ENCODE results near the gene TEAD3.

The TEAD3 gene

DNA sequence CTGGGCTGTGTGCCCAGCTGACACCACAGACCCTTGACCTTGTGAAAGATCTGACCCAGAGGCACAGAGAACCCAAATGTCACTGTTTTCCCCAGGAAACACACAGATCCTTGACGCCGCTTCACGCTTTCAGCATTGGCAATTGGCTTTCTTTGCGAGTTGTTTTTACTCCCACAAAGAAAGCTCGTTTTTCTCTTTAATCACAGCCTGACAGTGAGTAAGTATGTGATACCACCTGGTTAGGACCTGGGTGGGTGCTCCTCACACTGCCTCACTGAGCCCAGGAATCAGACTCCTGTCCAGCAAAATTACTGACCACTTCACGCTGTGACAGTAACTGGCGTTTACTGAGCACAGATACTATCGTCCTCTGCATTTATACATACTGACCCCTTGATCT lies 15.7 kb downstream of the TEAD3 start:
- Mint-ChIP-seq H3K27me3 (no peaks in the 10 kb centered on the region), H3K27ac (no peak overlapping the region), H3K36me3 (no peaks in the 10 kb centered on the region), H3K4me1 (no peaks in the 10 kb centered on the region), H3K9me3 (no peaks in the 10 kb centered on the region), H3K4me3 (no peak overlapping the region)
- DNase-seq (no peak), ATAC-seq (replicated peaks) (no peak)

DNA sequence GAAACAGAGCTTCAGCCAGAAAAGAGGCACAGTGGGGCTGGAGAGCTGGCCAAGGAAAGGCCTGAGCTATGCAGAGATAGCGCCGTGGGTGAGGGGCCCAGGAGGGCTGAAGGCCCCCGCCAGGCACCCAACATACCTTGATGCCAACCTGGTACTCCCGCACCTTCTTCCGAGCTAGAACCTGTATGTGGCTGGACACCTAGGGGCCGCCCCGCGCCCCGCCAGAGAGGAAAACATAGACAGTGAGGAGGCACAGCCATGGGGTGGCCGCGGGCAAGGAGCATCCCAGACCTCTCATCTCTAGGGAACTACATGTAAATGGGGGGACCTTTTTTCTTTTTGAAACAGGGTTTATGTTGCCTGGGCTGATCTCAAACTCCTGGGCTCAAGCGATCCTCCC lies 16.7 kb downstream of the TEAD3 start:
- Mint-ChIP-seq H3K9me3 (no peaks in the 10 kb centered on the region), H3K36me3 (no peaks in the 10 kb centered on the region), H3K4me3 (no peak overlapping the region), H3K4me1 (peaks cover 5 to 8% of the 10 kb centered on the region in 2 donors), H3K27me3 (no peaks in the 10 kb centered on the region), H3K27ac (no peak overlapping the region)
- ATAC-seq (replicated peaks) = no peak
- DNase-seq = no peak

DNA sequence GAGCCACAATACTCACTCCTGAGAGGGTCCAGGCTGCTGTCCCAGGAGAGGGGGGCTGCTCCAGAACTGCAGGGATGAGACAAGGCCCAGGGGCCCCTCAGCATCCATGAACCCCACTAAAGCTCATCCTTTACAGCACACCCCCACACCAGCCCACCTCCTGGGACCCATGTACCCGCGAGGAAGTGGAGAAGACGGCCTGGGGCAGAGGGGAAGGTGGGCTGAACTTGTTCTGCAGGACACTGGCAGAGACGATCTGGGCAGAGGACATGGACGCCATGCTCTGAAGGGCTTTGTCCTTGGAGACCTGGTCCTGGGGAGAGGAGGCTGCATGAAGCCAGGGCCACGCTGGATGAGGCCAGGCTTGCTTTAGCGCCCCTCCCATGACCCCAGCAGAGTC lies 18.6 kb downstream of the TEAD3 start:
- H3K36me3 Mint-ChIP-seq = peaks cover under 1 to 5% of the 10 kb centered on the region in 2 donors
- H3K27ac Mint-ChIP-seq = no peak overlapping the region
- H3K27me3 Mint-ChIP-seq = no peaks in the 10 kb centered on the region
- H3K9me3 Mint-ChIP-seq = no peaks in the 10 kb centered on the region
- DNase-seq = no peak
- no peak overlapping the region for H3K4me3 Mint-ChIP-seq
- peaks cover 6 to 16% of the 10 kb centered on the region in 2 donors for H3K4me1 Mint-ChIP-seq
- ATAC-seq (replicated peaks) = no peak

DNA sequence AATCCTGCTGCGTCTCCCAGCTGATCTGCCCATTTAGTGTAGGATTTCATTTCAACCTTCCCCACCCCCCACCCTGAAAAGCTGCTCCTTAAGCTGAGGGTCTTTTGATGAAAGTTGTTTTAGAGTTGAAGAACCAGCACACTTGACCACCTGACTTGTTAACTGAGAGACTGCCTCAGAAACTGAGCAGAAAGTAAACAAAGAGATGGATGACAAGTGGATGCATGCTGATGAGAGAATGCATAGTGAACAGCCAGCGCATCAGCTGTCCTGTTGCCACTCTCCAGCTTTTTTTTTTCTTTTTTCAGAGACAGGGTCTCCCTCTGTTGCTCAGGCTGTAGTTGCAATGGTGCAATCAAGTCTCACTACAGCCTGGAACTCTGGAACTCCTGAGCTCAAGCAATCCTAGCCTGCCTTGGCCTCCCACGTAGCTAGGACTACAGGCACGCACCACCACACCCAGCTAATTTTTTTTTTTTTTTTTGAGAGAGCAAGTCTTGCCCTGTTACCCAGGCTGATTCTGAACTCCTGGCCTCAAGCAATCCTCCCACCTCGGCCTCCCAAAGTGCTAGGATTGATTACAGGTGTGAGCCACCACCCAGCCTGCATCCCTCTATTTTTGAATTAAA lies 19.2 kb downstream of the TEAD3 start:
- Mint-ChIP-seq H3K27me3 (no peaks in the 10 kb centered on the region), H3K9me3 (no peaks in the 10 kb centered on the region), H3K4me3 (no peak overlapping the region), H3K36me3 (peaks cover 5 to 9% of the 10 kb centered on the region in 2 donors), H3K4me1 (peaks cover 9 to 19% of the 10 kb centered on the region in 2 donors), H3K27ac (no peak overlapping the region)
- ATAC-seq (replicated peaks) = no peak
- DNase-seq = no peak

DNA sequence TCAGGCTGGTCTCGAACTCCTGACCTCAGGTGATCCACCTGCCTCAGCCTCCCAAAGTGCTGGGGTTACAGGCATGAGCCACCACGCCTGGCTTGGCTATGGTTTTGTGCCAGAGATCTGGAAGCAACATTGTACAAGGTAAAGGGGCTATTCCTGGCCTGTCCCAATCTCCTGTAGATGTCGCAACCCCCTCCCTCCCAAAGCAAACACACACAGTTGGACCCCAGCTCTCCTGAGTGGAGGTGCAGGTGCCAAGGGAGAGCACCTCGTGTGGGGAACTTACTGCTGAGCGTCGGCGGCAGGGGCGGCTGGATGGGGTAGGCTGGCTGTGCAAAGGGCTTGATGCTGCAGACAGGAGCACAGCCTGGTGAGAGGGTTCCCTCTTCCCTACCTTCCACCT lies 19.9 kb downstream of the TEAD3 start:
- no peak for ATAC-seq (replicated peaks)
- Mint-ChIP-seq H3K9me3 (no peaks in the 10 kb centered on the region), H3K36me3 (peaks cover 10 to 14% of the 10 kb centered on the region in 2 donors), H3K4me3 (no peak overlapping the region), H3K27me3 (no peaks in the 10 kb centered on the region), H3K4me1 (peaks cover 9 to 23% of the 10 kb centered on the region in 2 donors), H3K27ac (no peak overlapping the region)
- DNase-seq = no peak

DNA sequence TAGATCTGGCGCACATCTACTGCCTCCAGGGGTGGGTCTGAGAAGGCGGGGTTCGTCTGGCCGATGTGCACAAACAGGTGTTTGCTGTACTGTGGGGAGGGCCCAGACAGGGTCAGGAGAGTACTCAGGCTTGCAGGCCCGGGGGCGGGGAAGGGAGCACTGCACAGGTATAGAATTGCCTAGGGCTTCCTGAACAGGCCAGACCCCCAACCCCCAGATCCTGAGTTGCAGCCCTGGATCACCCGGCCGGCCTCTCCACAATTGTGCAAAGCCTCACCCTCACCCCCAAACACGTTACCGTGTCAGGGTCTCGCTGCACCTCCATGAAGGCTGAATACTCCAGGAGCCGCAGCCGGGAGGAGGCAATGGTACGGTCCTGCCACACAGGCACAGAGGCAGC lies 20.9 kb downstream of the TEAD3 start:
- no peaks in the 10 kb centered on the region for H3K9me3 Mint-ChIP-seq
- H3K36me3 Mint-ChIP-seq = peaks cover 18 to 21% of the 10 kb centered on the region in 2 donors
- no peak overlapping the region for H3K27ac Mint-ChIP-seq
- H3K27me3 Mint-ChIP-seq = no peaks in the 10 kb centered on the region
- ATAC-seq (replicated peaks) (peak in 1 of 2 donors; percentile 6), DNase-seq (no peak)
- H3K4me1 Mint-ChIP-seq = peaks cover 11 to 33% of the 10 kb centered on the region in 2 donors
- H3K4me3 Mint-ChIP-seq = no peak overlapping the region

DNA sequence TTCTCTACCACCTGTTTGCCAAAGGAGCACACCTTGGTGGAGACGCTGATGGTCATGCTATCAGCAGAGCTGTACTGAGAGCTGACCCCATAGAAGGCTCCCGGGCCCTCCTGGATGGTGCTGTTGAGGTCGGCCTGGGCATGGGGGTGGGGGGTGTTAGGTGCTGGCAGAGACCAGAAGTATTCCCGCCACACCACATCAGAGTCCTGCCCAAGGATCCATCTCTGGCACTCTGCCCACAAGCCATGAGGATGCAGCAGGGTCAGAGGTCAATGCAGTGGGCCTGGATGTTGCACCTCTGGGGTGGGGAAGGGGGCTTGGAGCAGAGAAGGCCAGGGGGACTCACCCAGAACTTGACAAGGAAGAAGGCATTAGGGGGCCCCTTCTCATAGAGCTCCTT lies 21.3 kb downstream of the TEAD3 start:
- no peak for ATAC-seq (replicated peaks)
- H3K27ac Mint-ChIP-seq = peak overlapping the region; percentile 6

DNA sequence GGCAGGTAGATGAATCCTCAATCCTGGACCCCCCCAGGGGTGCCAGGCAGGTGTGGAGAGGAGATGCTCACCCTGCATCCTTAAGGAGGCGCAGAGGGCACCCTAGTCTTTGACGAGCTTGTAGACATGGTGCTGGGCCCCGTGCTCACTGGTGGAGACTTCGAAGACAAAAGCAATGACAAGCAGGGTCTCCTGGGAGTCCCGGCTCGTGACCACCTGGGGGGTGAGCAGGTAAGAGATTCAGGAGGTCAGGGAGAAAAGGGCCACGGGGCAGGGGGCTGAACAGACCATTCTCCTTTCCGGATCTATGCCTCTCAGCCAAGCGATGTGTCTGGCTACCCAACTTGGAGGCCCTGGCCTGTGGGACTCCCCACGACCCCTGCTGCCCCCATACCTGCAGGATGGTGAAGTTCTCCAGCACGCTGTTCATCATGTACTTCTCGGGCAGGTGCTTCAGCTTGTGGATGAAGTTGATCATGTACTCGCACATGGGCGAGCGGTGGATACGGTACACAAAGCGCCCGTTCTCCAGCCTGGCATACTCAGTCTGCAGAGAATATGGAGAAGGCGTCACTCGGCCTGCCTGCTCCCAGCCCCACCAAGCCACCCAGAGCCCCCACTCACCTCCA lies 21.8 kb downstream of the TEAD3 start:
- Mint-ChIP-seq H3K9me3 (no peaks in the 10 kb centered on the region), H3K27me3 (no peaks in the 10 kb centered on the region), H3K4me3 (peak overlapping the region in 1 of 2 donors; percentile 24), H3K4me1 (peaks cover 17 to 43% of the 10 kb centered on the region in 2 donors), H3K27ac (peak overlapping the region; percentile 51), H3K36me3 (peaks cover 26 to 30% of the 10 kb centered on the region in 2 donors)
- ATAC-seq (replicated peaks) (peak in 1 of 2 donors; percentile 3), DNase-seq (no peak)

More for the DNA sequence above, 21.3 kb downstream of the TEAD3 start:
- Mint-ChIP-seq H3K36me3 (peaks cover 21 to 25% of the 10 kb centered on the region in 2 donors), H3K4me3 (no peak overlapping the region), H3K27me3 (no peaks in the 10 kb centered on the region), H3K4me1 (peaks cover 14 to 37% of the 10 kb centered on the region in 2 donors), H3K9me3 (no peaks in the 10 kb centered on the region)
- no peak for DNase-seq

DNA sequence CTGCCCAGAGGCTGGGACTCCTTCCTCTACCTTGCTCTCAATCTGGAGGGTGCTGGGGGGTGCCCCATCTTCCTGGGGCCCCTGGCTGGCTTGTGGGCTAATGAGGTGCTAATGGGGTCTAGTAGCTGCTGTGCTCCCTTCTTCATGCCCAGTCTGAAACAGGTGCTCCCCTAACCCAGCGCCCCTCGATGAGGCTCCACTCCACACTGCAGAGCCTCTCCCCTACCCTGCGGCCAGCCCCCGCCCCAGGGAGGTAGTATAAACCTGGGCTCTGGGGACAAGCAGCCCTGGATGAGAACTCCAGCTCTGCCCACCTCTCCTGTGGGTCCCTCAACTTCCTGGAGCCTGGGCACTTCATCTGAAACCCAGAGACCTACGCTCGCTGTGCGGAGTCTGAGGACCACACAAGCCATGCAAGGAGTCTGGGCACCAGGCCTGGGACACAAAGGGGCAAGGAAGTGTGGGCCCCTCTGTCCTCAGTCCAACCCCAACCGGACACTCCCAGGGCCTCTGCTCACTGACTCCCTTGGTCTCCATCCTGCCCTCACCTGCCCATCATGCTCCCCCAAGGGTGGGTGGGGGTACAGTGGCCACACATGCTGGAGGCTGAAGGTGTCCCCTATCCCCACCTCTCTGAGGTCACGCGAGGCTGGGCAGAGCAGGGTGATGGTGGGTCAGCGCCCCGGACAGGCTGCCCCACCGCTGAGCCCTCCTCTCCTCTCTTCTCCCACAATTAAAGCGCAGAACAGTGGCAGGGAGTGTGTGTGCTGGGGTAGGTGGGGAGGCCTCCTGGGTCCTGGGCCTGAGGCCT lies 22.5 kb downstream of the TEAD3 start:
- Mint-ChIP-seq H3K27me3 (no peaks in the 10 kb centered on the region), H3K4me1 (peaks cover 24 to 50% of the 10 kb centered on the region in 2 donors), H3K9me3 (no peaks in the 10 kb centered on the region), H3K4me3 (no peak overlapping the region), H3K36me3 (peaks cover 33 to 37% of the 10 kb centered on the region in 2 donors), H3K27ac (peak overlapping the region; percentile 71)
- DNase-seq = no peak
- peak; percentile 15 to 23 for ATAC-seq (replicated peaks)

DNA sequence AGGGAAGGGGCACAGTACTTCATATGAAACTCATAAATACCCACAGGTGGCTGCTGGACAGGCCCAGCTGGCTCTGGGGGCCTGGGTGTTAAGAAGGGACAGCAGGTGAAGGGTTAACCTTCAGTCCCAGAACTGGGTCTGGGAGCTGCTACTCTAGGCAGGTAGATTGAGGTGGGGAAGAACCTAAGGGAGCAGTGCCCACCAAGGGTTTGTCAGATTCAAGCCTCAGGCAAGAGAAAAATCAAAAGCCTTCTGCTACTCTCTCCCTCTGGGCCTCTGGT lies 23.1 kb downstream of the TEAD3 start:
- H3K27ac Mint-ChIP-seq = peak overlapping the region; percentile 65
- H3K4me3 Mint-ChIP-seq = no peak overlapping the region
- no peak for ATAC-seq (replicated peaks)

DNA sequence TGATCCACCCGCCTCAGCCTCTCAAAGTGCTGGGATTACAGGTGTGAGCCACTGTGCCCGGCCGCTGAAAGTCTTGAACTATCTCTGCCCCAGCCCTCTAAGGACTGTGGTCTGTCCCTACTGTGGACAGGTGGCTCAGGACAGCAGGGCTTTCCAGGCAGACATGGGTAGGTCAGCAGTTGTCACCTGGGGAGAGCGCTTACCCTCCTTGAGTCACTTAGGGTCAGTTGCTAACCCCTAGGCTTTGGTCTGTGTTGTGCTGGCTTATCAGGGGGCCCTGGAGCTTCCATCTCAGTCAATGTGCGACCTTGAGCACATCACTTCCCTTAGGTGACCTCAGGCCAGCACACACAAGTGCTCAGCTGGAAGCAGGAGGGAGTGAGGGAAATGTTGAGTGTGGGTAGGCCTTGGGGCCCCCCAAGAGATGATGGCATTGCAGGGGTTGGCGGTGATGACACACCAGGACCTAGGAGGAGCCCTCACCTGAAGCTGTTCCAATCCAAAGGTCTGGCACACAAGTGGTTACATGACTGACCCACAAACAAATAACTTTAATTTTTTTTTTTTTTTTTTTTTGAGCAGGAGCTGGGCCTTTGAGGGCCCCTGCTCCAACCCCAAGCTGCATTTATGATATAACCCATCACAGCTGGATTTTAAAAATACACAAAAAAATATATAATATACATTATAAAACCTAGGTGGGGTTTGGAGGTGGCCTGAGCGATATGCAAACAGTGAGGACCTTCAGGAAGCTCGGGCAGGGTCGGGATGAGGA lies 23.6 kb downstream of the TEAD3 start:
- peaks cover 44 to 48% of the 10 kb centered on the region in 2 donors for H3K36me3 Mint-ChIP-seq
- no peak for DNase-seq
- H3K9me3 Mint-ChIP-seq = no peaks in the 10 kb centered on the region
- H3K4me3 Mint-ChIP-seq = peak overlapping the region in 1 of 2 donors; percentile 13
- peak overlapping the region; percentile 88 for H3K27ac Mint-ChIP-seq
- H3K4me1 Mint-ChIP-seq = peaks cover 26 to 56% of the 10 kb centered on the region in 2 donors
- no peak for ATAC-seq (replicated peaks)
- H3K27me3 Mint-ChIP-seq = no peaks in the 10 kb centered on the region

More for the DNA sequence above, 23.1 kb downstream of the TEAD3 start:
- peaks cover 39 to 43% of the 10 kb centered on the region in 2 donors for H3K36me3 Mint-ChIP-seq
- H3K27me3 Mint-ChIP-seq = no peaks in the 10 kb centered on the region
- no peak for DNase-seq
- H3K9me3 Mint-ChIP-seq = no peaks in the 10 kb centered on the region
- H3K4me1 Mint-ChIP-seq = peaks cover 26 to 55% of the 10 kb centered on the region in 2 donors

DNA sequence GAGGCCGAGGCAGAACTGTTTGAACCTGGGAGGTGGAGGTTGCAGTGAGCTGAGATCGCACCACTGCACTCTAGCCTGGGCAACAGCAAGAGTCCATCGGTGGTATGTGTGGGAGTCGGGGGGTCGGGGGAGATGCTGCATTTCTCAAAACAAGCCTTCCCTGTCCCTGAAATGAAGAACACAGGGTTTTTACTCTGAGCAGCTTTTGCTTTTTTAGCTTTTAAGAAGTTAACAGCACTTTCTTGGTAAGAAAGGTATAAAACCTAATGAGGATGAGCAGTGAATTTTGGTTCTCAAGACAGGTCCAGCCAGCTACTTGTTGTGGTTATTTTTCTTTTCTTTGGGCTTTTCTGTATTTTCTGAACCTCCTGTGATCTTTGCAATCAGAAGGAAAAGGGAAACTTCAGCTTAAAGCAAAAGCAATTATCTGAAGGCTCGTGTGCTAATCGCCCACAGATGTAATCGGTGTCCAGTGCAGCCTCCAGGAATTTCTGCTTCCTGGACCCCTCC lies 25.0 kb downstream of the TEAD3 start:
- Mint-ChIP-seq H3K27ac (peak overlapping the region; percentile 59), H3K4me3 (peak overlapping the region in 1 of 2 donors; percentile 25), H3K27me3 (no peaks in the 10 kb centered on the region), H3K36me3 (peaks cover 46 to 54% of the 10 kb centered on the region in 2 donors), H3K4me1 (peaks cover 28 to 69% of the 10 kb centered on the region in 2 donors), H3K9me3 (no peaks in the 10 kb centered on the region)
- ATAC-seq (replicated peaks) (no peak), DNase-seq (no peak)

DNA sequence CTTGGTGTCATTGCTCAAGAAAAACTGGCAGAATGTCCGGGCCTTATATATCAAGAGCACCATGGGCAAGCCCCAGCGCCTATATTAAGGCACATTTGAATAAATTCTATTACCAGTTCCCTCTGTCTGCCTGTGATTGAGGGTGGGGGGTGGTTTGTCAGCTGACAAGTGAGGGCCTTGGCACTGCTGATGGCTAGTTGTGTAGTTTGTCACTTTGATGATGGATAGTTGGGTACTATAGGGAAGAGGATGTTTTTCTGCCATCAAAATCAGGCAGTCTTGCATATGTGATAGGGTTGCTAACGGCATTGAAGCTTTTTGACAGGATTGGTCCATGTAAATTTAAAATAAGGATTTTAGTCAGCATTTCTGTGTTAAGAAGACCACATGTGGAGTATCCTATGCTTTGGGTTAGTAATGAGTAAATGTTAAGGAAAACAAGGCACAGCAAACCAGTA lies 26.2 kb downstream of the TEAD3 start:
- Mint-ChIP-seq H3K36me3 (peaks cover 50 to 63% of the 10 kb centered on the region in 2 donors), H3K27me3 (no peaks in the 10 kb centered on the region), H3K27ac (peak overlapping the region; percentile 99), H3K9me3 (no peaks in the 10 kb centered on the region), H3K4me3 (peak overlapping the region; percentile 95 to 99), H3K4me1 (peaks cover 25 to 65% of the 10 kb centered on the region in 2 donors)
- DNase-seq (no peak), ATAC-seq (replicated peaks) (no peak)
